GM12873 (cell line): Measurements from ENCODE around the gene IFNAR1.
A peak's percentile ranks its signal among the peaks of the same experiment; 100 is the strongest.

Experiments used
- CTCF ChIP-seq: IDR thresholded peaks from 2 replicates; pipeline ENCODE4 v1.5.1; 2012; ENCODE audit warnings: low read depth, mild to moderate bottlenecking, moderate library complexity, low read length, control low read depth; ENCODE audit not compliant: insufficient read depth; ENCODE audit errors: missing control alignments

The IFNAR1 gene

GRCh38 chr21:33305938-33306337 lies 18.8 kb upstream of the IFNAR1 start:
- no peak for TF ChIP-seq CTCF

- TF ChIP-seq CTCF = peak; percentile 42
These were observed 15.9 kb upstream of the IFNAR1 start for GRCh38 chr21:33308586-33309490.

GRCh38 chr21:33309778-33310177 lies 15.0 kb upstream of the IFNAR1 start:
- no peak for TF ChIP-seq CTCF

GRCh38 chr21:33312121-33312520 lies 12.6 kb upstream of the IFNAR1 start:
- TF ChIP-seq CTCF = no peak

- TF ChIP-seq CTCF = no peak
These were observed 11.6 kb upstream of the IFNAR1 start for GRCh38 chr21:33313183-33313582.

- TF ChIP-seq CTCF = no peak
These were observed 11.2 kb upstream of the IFNAR1 start for GRCh38 chr21:33313611-33314010.

GRCh38 chr21:33314111-33314510 lies 10.7 kb upstream of the IFNAR1 start:
- no peak for TF ChIP-seq CTCF
